Karpas-422 (cell line): ENCODE data around the gene ADARB1. TPM values are rescaled to one million over a fixed set of nuclear protein-coding genes. Genes with fewer than 3 reads are reported as not detected.

Experiments
- DNase-seq: peaks from one replicate; pipeline ENCODE4 v3.0.0-alpha.2; 2015
- H2AFZ ChIP-seq: fragments of 200-600 bp; sonication (generic); 2 replicates; pipeline ENCODE4 v1.6.1; 2014; ENCODE audit warnings: antibody characterized with exemption, low read length, mixed read lengths
- H3K27ac ChIP-seq: fragments of 200-600 bp; sonication (generic); 2 replicates; pipeline ENCODE4 v1.5.1; 2014; ENCODE audit warnings: mild to moderate bottlenecking, low read length, moderate library complexity
- H3K27me3 ChIP-seq: fragments of 200-600 bp; sonication (generic); 2 replicates; pipeline ENCODE4 v1.6.1; 2014; ENCODE audit warnings: low read length, mixed read lengths
- H3K36me3 ChIP-seq: fragments of 200-600 bp; sonication (generic); 2 replicates; pipeline ENCODE4 v1.6.1; 2014; ENCODE audit warnings: low read length, mixed read lengths; ENCODE audit not compliant: insufficient read depth
- H3K4me1 ChIP-seq: fragments of 200-600 bp; sonication (generic); 2 replicates; pipeline ENCODE4 v1.6.1; 2014; ENCODE audit warnings: mild to moderate bottlenecking, low read length, mixed read lengths
- H3K4me2 ChIP-seq: fragments of 200-600 bp; sonication (generic); 2 replicates; pipeline ENCODE4 v1.6.1; 2014; ENCODE audit warnings: low read length, low read depth, mild to moderate bottlenecking; ENCODE audit not compliant: poor library complexity, severe bottlenecking
- H3K4me3 ChIP-seq: fragments of 200-600 bp; sonication (generic); 2 replicates; pipeline ENCODE4 v1.5.1; 2014; ENCODE audit warnings: mild to moderate bottlenecking, antibody characterized with exemption, low read length, mixed read lengths
- H3K79me2 ChIP-seq: fragments of 200-600 bp; sonication (generic); 2 replicates; pipeline ENCODE4 v1.6.1; 2014; ENCODE audit warnings: mild to moderate bottlenecking, low read length, mixed read lengths
- H3K9ac ChIP-seq: fragments of 200-600 bp; sonication (generic); 2 replicates; pipeline ENCODE4 v1.6.0; 2014; ENCODE audit warnings: low read length
- H3K9me2 ChIP-seq: fragments of 200-600 bp; sonication (generic), shearing (Covaris generic); replicated peaks from 2 replicates; pipeline ENCODE4 v1.6.0; 2014; ENCODE audit warnings: mild to moderate bottlenecking, low read length, moderate library complexity; ENCODE audit not compliant: insufficient read depth
- H3K9me3 ChIP-seq: fragments of 300-700, 200-600 bp; sonication (generic); 2 replicates; pipeline ENCODE4 v1.6.1; 2014; ENCODE audit warnings: low read length, mixed read lengths
- H4K20me1 ChIP-seq: fragments of 200-600 bp; sonication (generic); 2 replicates; pipeline ENCODE4 v1.6.1; 2014; ENCODE audit warnings: mild to moderate bottlenecking, antibody characterized with exemption, low read length, low read depth; ENCODE audit not compliant: insufficient read depth
- total RNA-seq: library from RNA; depleted of rRNA; stranded (reverse); fragments of >200 nt; shearing (Covaris generic); gene quantifications from 2 replicates; pipeline ENCODE4 v1.2.3, GENCODE V29; 2014; ENCODE audit warnings: low replicate concordance

The ADARB1 gene
- total RNA-seq, 1 experiment from 2014 or later = 2.0 TPM

DNA sequence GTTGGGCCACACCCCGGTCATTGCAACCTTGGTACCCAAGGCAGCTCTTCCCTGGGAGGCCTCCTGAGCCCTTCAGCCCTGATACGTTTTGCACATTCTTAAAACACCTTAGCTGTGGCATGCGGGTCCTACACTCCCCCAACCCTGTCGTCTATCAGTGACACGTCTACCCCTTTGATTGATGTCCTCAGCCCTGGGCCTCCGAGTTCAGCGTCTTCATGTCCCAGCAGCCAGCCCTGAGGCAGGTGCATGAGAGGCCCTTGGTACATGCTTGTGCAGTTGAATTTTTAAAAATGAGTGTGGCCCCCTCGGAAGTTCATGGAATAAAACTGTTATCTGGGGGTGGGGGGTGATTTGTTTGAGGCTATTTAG is 38.9 kb upstream of the ADARB1 start:
- Histone ChIP-seq H4K20me1 (no peaks in the 10 kb centered on the region), H3K9ac (no peak overlapping the region), H3K36me3 (no peaks in the 10 kb centered on the region), H3K79me2 (no peaks in the 10 kb centered on the region), H3K4me3 (no peak overlapping the region), H3K27ac (no peak overlapping the region), H3K4me1 (no peaks in the 10 kb centered on the region), H3K4me2 (no peak overlapping the region), H2AFZ (no peak overlapping the region), H3K9me2 (no peaks in the 10 kb centered on the region), H3K27me3 (no peaks in the 10 kb centered on the region), H3K9me3 (no peaks in the 10 kb centered on the region)
- DNase-seq = no peak

DNA sequence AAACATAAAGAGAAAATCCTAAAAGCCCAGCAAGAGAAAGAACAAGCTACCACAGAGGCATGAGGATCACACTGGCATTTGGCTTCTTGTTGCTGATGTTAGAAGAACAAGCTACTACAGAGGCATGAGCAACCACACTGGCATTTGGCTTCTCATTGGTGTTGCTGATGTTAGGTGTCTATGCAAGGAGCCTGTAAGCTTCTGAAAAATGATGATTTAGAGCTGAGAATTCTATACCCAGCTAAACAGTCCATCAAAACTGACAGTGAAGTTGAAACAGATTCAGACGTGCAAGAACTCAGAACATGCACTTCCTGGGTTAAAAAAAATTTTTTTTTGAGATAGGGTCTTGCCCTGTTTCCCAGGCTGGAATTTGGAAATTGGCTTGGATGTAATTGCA is 37.8 kb upstream of the ADARB1 start:
- no peak overlapping the region for H3K4me2 ChIP-seq
- no peak overlapping the region for H3K4me3 ChIP-seq
- no peaks in the 10 kb centered on the region for H3K9me2 ChIP-seq
- H3K27ac ChIP-seq = no peak overlapping the region
- H3K9me3 ChIP-seq = no peaks in the 10 kb centered on the region
- H3K36me3 ChIP-seq = no peaks in the 10 kb centered on the region
- no peak for DNase-seq
- no peak overlapping the region for H2AFZ ChIP-seq
- no peaks in the 10 kb centered on the region for H3K4me1 ChIP-seq
- no peaks in the 10 kb centered on the region for H4K20me1 ChIP-seq
- H3K79me2 ChIP-seq = no peaks in the 10 kb centered on the region
- H3K9ac ChIP-seq = no peak overlapping the region
- no peaks in the 10 kb centered on the region for H3K27me3 ChIP-seq

DNA sequence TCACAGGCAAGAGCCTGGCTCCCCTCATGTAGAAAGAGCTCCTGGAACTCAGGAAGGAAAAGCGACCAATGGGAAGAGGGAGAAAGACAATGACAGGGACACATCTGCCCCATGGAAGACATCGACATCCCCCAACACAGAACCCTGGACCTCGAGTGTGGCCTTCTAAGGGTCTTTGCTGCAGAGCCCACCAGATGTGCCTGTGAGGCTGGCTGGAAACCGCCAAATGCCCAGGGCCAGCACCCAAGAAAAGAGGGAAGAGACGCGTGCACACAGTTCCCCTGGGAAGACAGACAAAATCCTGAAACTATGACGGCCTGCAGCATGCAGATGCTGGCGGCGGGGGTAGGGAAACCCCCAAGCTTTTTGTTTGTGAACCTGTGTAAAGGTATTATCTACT is 36.4 kb upstream of the ADARB1 start:
- no peaks in the 10 kb centered on the region for H3K79me2 ChIP-seq
- no peak overlapping the region for H2AFZ ChIP-seq
- H3K27ac ChIP-seq = no peak overlapping the region

DNA sequence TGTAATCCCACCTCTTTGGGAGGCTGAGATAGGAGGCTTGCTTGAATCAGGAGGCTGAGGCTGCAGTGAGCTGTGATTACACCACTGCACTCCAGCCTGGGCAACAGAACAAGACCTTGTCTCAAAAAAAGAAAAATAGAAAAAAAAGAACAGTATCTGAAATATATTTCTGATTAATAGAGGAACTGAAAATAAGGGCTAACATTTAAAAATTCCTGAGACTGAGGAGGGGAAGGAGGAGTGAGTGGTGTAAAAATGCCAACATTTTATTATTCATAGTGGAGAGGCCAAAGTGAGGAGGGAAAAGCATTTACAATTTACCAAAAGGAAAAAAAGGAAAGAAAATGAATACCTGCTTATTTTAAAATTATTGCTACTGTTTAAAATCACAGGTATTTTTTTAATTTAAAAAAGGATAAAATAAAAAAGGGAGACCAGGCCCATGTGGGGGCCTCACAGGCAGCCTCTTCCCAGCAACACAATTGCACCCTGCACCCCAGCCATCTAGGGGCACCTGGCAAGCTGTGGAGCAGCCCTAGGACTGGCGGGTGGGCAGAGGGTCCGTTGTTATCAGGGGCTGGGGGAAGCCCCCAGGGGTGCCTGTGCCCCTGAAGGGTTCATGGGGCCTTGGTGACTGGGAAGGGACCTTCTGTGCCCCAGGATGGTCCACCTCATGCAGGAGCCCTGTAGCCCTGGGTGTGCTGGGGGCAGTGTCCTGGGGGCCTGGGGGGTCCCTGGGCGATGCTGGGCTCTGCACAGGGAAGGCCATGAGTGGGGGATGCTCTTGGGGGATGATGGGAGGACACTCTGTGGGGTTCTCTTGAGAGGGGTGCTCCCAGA is 34.8 kb upstream of the ADARB1 start:
- Histone ChIP-seq H3K27ac (no peak overlapping the region), H2AFZ (no peak overlapping the region), H3K27me3 (no peaks in the 10 kb centered on the region), H3K9me2 (no peaks in the 10 kb centered on the region), H3K4me1 (no peaks in the 10 kb centered on the region), H3K79me2 (no peaks in the 10 kb centered on the region), H3K4me3 (no peak overlapping the region), H3K9me3 (no peaks in the 10 kb centered on the region), H3K4me2 (no peak overlapping the region), H4K20me1 (no peaks in the 10 kb centered on the region), H3K9ac (no peak overlapping the region), H3K36me3 (no peaks in the 10 kb centered on the region)
- DNase-seq = no peak

More for the DNA sequence above, 36.4 kb upstream of the ADARB1 start:
- no peaks in the 10 kb centered on the region for H3K9me3 ChIP-seq
- H3K4me2 ChIP-seq = no peak overlapping the region
- H3K27me3 ChIP-seq = no peaks in the 10 kb centered on the region
- H3K9ac ChIP-seq = no peak overlapping the region
- no peak overlapping the region for H3K4me3 ChIP-seq
- DNase-seq = no peak
- H3K9me2 ChIP-seq = no peaks in the 10 kb centered on the region
- H3K36me3 ChIP-seq = no peaks in the 10 kb centered on the region
- no peaks in the 10 kb centered on the region for H3K4me1 ChIP-seq
- H4K20me1 ChIP-seq = no peaks in the 10 kb centered on the region

DNA sequence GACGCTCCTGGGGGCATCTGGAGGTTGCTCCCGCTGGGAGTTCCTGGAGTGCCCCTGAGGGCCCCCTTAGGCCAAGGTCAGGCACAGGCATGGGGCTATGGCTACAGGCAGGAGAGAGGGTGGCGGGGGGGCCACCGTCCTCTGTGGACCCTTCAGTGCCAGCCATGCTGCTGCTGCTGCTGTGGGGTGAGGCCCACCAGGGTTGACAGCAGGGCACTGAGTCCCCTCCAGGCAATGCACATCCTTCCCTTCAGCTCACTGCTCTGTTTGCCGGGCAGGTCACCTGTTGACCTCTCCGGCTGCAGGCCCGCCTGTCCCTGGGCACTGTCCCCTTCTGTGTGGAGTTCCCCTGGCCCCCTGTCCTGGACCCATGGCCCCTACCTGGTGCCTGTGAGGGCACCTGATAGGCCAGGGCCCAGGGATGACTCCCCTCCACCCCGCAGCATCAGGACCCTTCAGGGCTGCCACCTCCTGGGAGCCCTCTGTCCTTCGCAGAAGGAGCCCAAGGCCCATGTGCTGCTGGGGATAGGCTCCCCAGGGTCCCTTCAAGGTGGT is 34.1 kb upstream of the ADARB1 start:
- Histone ChIP-seq H2AFZ (no peak overlapping the region), H3K9me3 (no peaks in the 10 kb centered on the region), H3K27ac (no peak overlapping the region), H3K9ac (no peak overlapping the region), H3K4me1 (no peaks in the 10 kb centered on the region), H3K79me2 (no peaks in the 10 kb centered on the region), H3K27me3 (no peaks in the 10 kb centered on the region), H4K20me1 (no peaks in the 10 kb centered on the region), H3K36me3 (no peaks in the 10 kb centered on the region), H3K4me3 (no peak overlapping the region), H3K9me2 (no peaks in the 10 kb centered on the region), H3K4me2 (no peak overlapping the region)
- no peak for DNase-seq

DNA sequence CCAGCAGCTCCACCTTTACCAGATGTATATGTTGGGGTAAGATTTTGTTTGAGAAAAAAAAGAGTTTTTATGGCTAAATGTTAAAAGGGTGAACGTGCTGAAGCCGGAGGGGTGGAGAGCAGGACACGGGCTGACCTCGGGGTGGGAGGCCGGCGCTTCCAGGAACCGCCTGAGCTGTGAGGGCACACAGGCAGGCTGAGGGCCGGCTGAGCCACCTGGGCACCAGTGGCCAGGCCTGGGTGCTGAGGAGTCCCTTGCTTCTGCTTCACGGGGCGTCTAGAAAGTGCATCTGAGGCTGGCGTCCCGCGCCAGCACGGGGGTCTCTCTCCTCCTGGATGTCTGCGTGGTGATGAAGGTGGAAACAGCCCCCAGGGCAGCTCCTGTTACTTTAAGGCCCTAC is 33.6 kb upstream of the ADARB1 start:
- DNase-seq = no peak
- Histone ChIP-seq H3K4me1 (no peaks in the 10 kb centered on the region), H3K4me3 (no peak overlapping the region), H3K9me3 (no peaks in the 10 kb centered on the region), H3K9ac (no peak overlapping the region), H3K9me2 (no peaks in the 10 kb centered on the region), H3K27ac (no peak overlapping the region), H3K4me2 (no peak overlapping the region), H4K20me1 (no peaks in the 10 kb centered on the region), H3K79me2 (no peaks in the 10 kb centered on the region), H2AFZ (no peak overlapping the region), H3K27me3 (no peaks in the 10 kb centered on the region), H3K36me3 (no peaks in the 10 kb centered on the region)

DNA sequence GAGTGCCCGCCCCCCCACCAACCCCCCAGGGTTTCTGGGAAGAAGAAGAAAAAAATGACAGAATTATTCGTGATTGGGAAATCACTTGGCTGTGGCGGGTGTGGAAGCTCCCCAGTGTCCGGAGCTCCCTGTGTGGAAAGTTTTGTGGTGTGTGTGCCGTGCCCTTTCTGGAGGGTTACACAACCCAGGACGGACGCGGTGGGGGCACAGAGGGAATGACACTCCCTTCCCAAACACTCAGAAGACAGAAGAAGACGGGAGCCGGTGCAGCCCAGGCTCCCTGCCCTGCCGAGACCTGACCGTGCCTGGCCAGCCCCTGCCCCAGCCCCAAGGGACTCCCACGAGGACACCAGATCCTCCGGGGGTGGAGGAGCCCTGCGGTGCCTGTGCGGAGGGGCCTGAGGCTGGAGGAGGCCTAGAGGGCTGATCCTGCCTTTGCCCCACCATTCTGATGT is 33.0 kb upstream of the ADARB1 start:
- H3K4me3 ChIP-seq = no peak overlapping the region
- no peaks in the 10 kb centered on the region for H3K4me1 ChIP-seq
- no peaks in the 10 kb centered on the region for H3K79me2 ChIP-seq
- no peaks in the 10 kb centered on the region for H3K36me3 ChIP-seq
- DNase-seq = no peak
- no peak overlapping the region for H3K27ac ChIP-seq
- H3K27me3 ChIP-seq = no peaks in the 10 kb centered on the region
- H4K20me1 ChIP-seq = no peaks in the 10 kb centered on the region
- no peak overlapping the region for H3K4me2 ChIP-seq
- H3K9me2 ChIP-seq = no peaks in the 10 kb centered on the region
- no peak overlapping the region for H3K9ac ChIP-seq
- no peaks in the 10 kb centered on the region for H3K9me3 ChIP-seq
- H2AFZ ChIP-seq = no peak overlapping the region

DNA sequence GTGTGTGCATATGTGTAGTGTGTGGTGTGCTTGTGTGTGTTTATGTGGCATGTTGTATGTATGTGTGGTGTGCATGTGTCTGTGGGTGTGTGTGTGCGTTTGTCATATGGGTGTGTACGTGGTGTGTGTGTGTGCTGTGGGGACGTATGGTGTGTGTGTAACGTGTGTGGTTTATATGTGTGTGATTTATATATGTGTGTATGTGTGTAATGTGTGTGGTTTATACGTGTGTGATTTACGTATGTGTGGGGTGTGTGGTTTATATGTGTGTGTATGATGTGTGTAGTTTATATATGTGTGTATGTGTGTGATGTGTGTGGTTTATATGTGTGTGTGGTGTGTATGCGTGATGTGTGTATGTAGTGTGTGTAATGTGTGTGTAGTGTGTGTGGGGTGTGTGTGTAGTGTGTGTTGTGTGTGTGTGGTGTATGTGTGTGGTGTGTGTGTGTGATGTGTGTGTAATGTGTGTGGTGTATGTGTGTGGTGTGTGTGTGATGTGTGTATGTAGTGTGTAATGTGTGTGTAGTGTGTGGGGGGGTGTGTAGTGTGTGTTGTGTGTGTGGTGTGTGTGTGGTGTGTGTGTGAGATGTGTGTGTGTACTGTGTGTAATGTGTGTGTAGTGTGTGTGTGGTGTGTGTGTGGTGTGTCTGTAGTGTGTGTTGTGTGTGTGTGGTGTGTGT is 32.3 kb upstream of the ADARB1 start:
- no peaks in the 10 kb centered on the region for H3K36me3 ChIP-seq
- DNase-seq = no peak
- no peaks in the 10 kb centered on the region for H3K27me3 ChIP-seq
- no peaks in the 10 kb centered on the region for H4K20me1 ChIP-seq
- no peak overlapping the region for H2AFZ ChIP-seq
- no peak overlapping the region for H3K4me2 ChIP-seq
- H3K9me3 ChIP-seq = no peaks in the 10 kb centered on the region
- no peaks in the 10 kb centered on the region for H3K4me1 ChIP-seq
- no peak overlapping the region for H3K27ac ChIP-seq
- no peaks in the 10 kb centered on the region for H3K9me2 ChIP-seq
- no peaks in the 10 kb centered on the region for H3K79me2 ChIP-seq
- H3K4me3 ChIP-seq = no peak overlapping the region
- no peak overlapping the region for H3K9ac ChIP-seq
